Astrocyte (in vitro differentiated cells and primary cell): ENCODE data around the gene RGL1. TPM values are rescaled to one million over a fixed set of nuclear protein-coding genes. Genes with fewer than 3 reads are reported as not detected.

Experiments
- DNase-seq: peaks from one replicate; pipeline ENCODE4 v3.0.0-alpha.2; 2010; ENCODE audit warnings: low read depth
- FAIRE-seq: peaks from 2 replicates; lab custom pipeline; 2011; peaks lifted over from hg19 to GRCh38; lab: Jason Lieb, UNC
- H2AFZ ChIP-seq: 2 replicates; pipeline ENCODE4 v1.6.0; 2012; ENCODE audit warnings: low read depth, low read length, inconsistent platforms
- H3K27ac ChIP-seq: 2 replicates; pipeline ENCODE4 v1.5.1; 2011; ENCODE audit warnings: low read depth, low read length, inconsistent platforms
- H3K27me3 ChIP-seq: 2 replicates; pipeline ENCODE4 v1.6.0; 2011; ENCODE audit warnings: low read length, inconsistent platforms; ENCODE audit not compliant: insufficient read depth
- H3K36me3 ChIP-seq: 2 replicates; pipeline ENCODE4 v1.5.1; 2011; ENCODE audit warnings: low read length, inconsistent platforms; ENCODE audit not compliant: insufficient read depth
- H3K4me1 ChIP-seq: 2 replicates; pipeline ENCODE4 v1.5.1; 2011; ENCODE audit warnings: low read length, inconsistent platforms; ENCODE audit not compliant: insufficient read depth
- H3K4me2 ChIP-seq: 2 replicates; pipeline ENCODE4 v1.6.0; 2012; ENCODE audit warnings: low read length, inconsistent platforms
- H3K4me3 ChIP-seq: 2 replicates; pipeline ENCODE4 v1.5.1; 2011; ENCODE audit warnings: low read depth, mild to moderate bottlenecking, low read length, inconsistent platforms; ENCODE audit not compliant: insufficient read depth
- H3K79me2 ChIP-seq: 2 replicates; pipeline ENCODE4 v1.6.0; 2012; ENCODE audit warnings: mild to moderate bottlenecking, low read length, inconsistent platforms; ENCODE audit not compliant: insufficient read depth
- H3K9ac ChIP-seq: 2 replicates; pipeline ENCODE4 v1.6.0; 2012; ENCODE audit warnings: mild to moderate bottlenecking, low read length, inconsistent platforms
- H3K9me3 ChIP-seq: 2 replicates; pipeline ENCODE4 v1.5.1; 2012; ENCODE audit warnings: low read depth, mild to moderate bottlenecking, low read length, inconsistent platforms; ENCODE audit not compliant: insufficient read depth
- H4K20me1 ChIP-seq: 2 replicates; pipeline ENCODE4 v1.6.0; 2012; ENCODE audit warnings: low read length, inconsistent platforms; ENCODE audit not compliant: insufficient read depth
- H3K27ac Mint-ChIP-seq: one replicate; pipeline ENCODE4 v1.8.0; 2021; ENCODE audit warnings: mild to moderate bottlenecking, mixed read lengths; ENCODE audit not compliant: unreplicated experiment
- H3K27me3 Mint-ChIP-seq: one replicate; pipeline ENCODE4 v1.8.0; 2021; ENCODE audit warnings: low read depth, mixed read lengths; ENCODE audit not compliant: unreplicated experiment
- H3K36me3 Mint-ChIP-seq: one replicate; pipeline ENCODE4 v1.8.0; 2021; ENCODE audit warnings: low read depth, mixed read lengths; ENCODE audit not compliant: unreplicated experiment
- H3K4me1 Mint-ChIP-seq: one replicate; pipeline ENCODE4 v1.8.0; 2021; ENCODE audit warnings: low read depth, mixed read lengths; ENCODE audit not compliant: unreplicated experiment
- H3K4me3 Mint-ChIP-seq: one replicate; pipeline ENCODE4 v1.8.0; 2021; ENCODE audit warnings: mild to moderate bottlenecking, moderate library complexity, mixed read lengths; ENCODE audit not compliant: unreplicated experiment
- H3K9me3 Mint-ChIP-seq: one replicate; pipeline ENCODE4 v1.8.0; 2021; ENCODE audit warnings: mild to moderate bottlenecking, mixed read lengths; ENCODE audit not compliant: unreplicated experiment
- EZH2 ChIP-seq: IDR thresholded peaks from 2 replicates; pipeline ENCODE4 v1.6.1; 2012; ENCODE audit warnings: mild to moderate bottlenecking, low read length, inconsistent platforms; ENCODE audit not compliant: insufficient read depth
- total RNA-seq: library from RNA; stranded (reverse); gene quantifications from 2 replicates; pipeline ENCODE4 v1.2.1, GENCODE V29; 2021
- TF ChIP-seq, protein P1 (sequence below): IDR thresholded peaks from 2 replicates; pipeline ENCODE4 v1.5.1; 2011; ENCODE audit warnings: low read depth, mild to moderate bottlenecking, inconsistent platforms, low read length, moderate library complexity; ENCODE audit not compliant: insufficient read depth

RGL1 gene
- total RNA-seq, 1 donor from 2014 or later = 10.1 TPM

DNA sequence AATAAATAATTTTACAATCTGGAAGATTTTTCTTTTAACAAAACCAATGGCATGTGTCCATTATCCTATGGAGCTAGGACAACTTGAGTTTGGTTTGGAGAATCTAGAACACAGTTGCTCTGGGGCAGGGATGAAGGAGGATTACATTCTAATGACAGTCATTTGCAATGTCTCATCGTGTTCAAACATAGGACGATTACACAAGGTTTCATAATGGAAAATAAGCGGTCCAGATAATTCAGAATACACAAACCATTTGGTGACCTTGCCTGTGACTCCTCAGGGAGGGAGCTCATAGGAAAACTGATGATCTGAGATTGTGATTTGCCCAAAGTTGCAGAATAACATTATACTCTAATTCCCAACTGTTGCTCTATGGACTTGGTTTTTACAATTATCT is 27.6 kb upstream of the RGL1 start:
- no peak overlapping the region for H3K27ac Mint-ChIP-seq
- Histone ChIP-seq H3K4me1 (no peaks in the 10 kb centered on the region), H3K9ac (no peak overlapping the region), H3K4me2 (no peak overlapping the region), H3K27ac (no peak overlapping the region), H4K20me1 (no peaks in the 10 kb centered on the region), H3K36me3 (no peaks in the 10 kb centered on the region), H3K79me2 (no peaks in the 10 kb centered on the region), H3K4me3 (no peak overlapping the region), H2AFZ (no peak overlapping the region), H3K9me3 (no peaks in the 10 kb centered on the region), H3K27me3 (no peaks in the 10 kb centered on the region)
- peaks cover 6% of the 10 kb centered on the region for H3K4me1 Mint-ChIP-seq
- peaks cover 19% of the 10 kb centered on the region for H3K9me3 Mint-ChIP-seq
- DNase-seq (no peak), FAIRE-seq (no peak)
- TF ChIP-seq, protein P1, sequence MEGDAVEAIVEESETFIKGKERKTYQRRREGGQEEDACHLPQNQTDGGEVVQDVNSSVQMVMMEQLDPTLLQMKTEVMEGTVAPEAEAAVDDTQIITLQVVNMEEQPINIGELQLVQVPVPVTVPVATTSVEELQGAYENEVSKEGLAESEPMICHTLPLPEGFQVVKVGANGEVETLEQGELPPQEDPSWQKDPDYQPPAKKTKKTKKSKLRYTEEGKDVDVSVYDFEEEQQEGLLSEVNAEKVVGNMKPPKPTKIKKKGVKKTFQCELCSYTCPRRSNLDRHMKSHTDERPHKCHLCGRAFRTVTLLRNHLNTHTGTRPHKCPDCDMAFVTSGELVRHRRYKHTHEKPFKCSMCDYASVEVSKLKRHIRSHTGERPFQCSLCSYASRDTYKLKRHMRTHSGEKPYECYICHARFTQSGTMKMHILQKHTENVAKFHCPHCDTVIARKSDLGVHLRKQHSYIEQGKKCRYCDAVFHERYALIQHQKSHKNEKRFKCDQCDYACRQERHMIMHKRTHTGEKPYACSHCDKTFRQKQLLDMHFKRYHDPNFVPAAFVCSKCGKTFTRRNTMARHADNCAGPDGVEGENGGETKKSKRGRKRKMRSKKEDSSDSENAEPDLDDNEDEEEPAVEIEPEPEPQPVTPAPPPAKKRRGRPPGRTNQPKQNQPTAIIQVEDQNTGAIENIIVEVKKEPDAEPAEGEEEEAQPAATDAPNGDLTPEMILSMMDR = no peak
- TF ChIP-seq EZH2 = no peak
- no peak overlapping the region for H3K4me3 Mint-ChIP-seq
- H3K36me3 Mint-ChIP-seq = peaks cover 13% of the 10 kb centered on the region
- no peaks in the 10 kb centered on the region for H3K27me3 Mint-ChIP-seq

DNA sequence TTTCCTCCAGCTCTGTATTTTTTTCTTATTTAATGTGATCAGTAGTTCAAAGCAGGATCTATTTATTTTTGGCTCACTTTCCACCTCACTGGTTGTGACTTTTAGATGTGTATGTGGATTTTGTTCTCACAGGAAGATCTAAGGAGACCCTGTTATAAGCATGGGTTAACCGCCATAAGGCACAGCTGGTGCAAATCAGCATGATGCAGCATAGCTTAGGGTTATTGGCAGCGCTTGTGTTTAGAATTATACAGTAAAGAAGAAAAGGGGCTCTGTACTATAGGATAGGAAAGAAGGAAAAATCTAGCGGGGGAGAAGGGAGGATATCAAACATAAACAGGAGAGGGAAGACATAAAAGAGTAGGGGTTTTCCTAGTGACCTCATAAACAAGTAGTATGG is 26.9 kb upstream of the RGL1 start:
- Histone ChIP-seq H4K20me1 (no peaks in the 10 kb centered on the region), H3K79me2 (no peaks in the 10 kb centered on the region), H3K9me3 (no peaks in the 10 kb centered on the region), H3K27me3 (no peaks in the 10 kb centered on the region), H3K4me2 (no peak overlapping the region), H3K4me3 (no peak overlapping the region), H3K4me1 (no peaks in the 10 kb centered on the region), H3K36me3 (no peaks in the 10 kb centered on the region), H3K9ac (no peak overlapping the region), H2AFZ (no peak overlapping the region), H3K27ac (no peak overlapping the region)
- peaks cover 6% of the 10 kb centered on the region for H3K4me1 Mint-ChIP-seq
- TF ChIP-seq EZH2 = no peak
- TF ChIP-seq, protein P1 = no peak
- DNase-seq (no peak), FAIRE-seq (no peak)
- no peak overlapping the region for H3K4me3 Mint-ChIP-seq
- H3K27ac Mint-ChIP-seq = no peak overlapping the region
- H3K36me3 Mint-ChIP-seq = peaks cover 11% of the 10 kb centered on the region
- peaks cover 19% of the 10 kb centered on the region for H3K9me3 Mint-ChIP-seq
- no peaks in the 10 kb centered on the region for H3K27me3 Mint-ChIP-seq

DNA sequence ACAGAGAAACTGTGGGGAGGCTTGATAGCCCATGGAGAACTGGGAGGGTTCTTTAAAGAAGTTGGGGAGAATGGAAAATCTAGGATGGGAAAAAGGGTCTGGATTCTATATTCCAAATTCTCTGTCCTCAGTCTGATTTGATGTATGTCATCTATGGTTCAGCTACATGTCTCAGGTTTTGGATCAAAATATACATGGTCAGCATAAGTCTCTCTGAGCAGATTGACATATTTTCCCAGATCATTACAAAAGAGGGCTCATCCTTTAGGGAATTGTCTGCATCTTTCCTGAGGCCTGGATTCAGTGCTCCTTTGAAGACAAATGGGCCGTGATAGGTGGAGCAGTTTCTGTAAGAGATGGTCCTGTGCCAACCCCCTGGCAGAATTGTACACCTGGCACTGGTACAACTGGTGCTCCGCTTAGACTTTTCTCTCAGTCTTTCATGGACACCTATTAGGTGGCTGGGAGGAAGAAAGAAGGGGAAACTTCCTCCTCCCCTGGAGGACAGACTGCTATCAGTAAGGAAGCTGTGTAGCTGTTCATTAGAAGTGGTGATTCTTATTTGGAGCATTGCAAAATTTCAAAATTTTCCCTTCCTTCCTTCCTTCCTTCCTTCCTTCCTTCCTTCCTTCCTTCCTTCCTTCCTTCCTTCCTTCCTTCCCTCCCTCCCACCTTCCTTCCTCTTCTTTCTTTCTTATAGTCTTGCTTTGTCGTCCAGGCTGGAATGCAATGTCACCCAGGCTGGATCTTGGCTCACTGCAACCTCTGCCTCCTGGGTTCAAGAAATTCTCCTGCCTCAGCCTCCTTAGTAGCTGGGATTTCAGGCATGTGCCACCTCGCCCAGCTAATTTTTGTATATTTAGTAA is 26.1 kb upstream of the RGL1 start:
- Mint-ChIP-seq H3K4me1 (peaks cover 6% of the 10 kb centered on the region), H3K27ac (no peak overlapping the region), H3K36me3 (peaks cover 8% of the 10 kb centered on the region), H3K9me3 (peaks cover 17% of the 10 kb centered on the region), H3K4me3 (no peak overlapping the region), H3K27me3 (no peaks in the 10 kb centered on the region)
- DNase-seq (no peak), FAIRE-seq (no peak)
- Histone ChIP-seq H3K4me2 (no peak overlapping the region), H3K27me3 (no peaks in the 10 kb centered on the region), H3K27ac (no peak overlapping the region), H3K9ac (no peak overlapping the region), H3K4me1 (no peaks in the 10 kb centered on the region), H3K36me3 (no peaks in the 10 kb centered on the region), H3K9me3 (no peaks in the 10 kb centered on the region), H2AFZ (no peak overlapping the region), H3K79me2 (no peaks in the 10 kb centered on the region), H3K4me3 (no peak overlapping the region), H4K20me1 (no peaks in the 10 kb centered on the region)
- TF ChIP-seq, protein P1 = no peak
- TF ChIP-seq EZH2 = no peak
